GM21360 (cell line): Measurements from ENCODE around the gene RUNX1.

Source experiments
- ATAC-seq: cut with Tn5 transposase; IDR thresholded peaks from one replicate; pipeline ENCODE4 v1.9.1; 2021; ENCODE audit warnings: mild to moderate bottlenecking, moderate library complexity; ENCODE audit not compliant: unreplicated experiment

Gene RUNX1

GRCh38 chr21:35048706-35049617 is at the start of gene RUNX1:
Gene RUNX1 (minus strand): TSS chr21:35049302.
- peak; percentile 48 for ATAC-seq

- no peak for ATAC-seq
These were observed 48.4 kb upstream of the RUNX1 start for GRCh38 chr21:35097525-35097924.

- ATAC-seq, result no peak
These were observed 47.9 kb upstream of the RUNX1 start for GRCh38 chr21:35096959-35097358.

- no peak for ATAC-seq
These were observed 46.8 kb upstream of the RUNX1 start for GRCh38 chr21:35095859-35096291.

GRCh38 chr21:35093514-35093913 is 44.4 kb upstream of the RUNX1 start:
- no peak for ATAC-seq

- ATAC-seq, result no peak
These were observed 42.4 kb upstream of the RUNX1 start for GRCh38 chr21:35091496-35091895.

GRCh38 chr21:35090403-35090802 is 41.3 kb upstream of the RUNX1 start:
- ATAC-seq, result no peak

GRCh38 chr21:35088319-35088771 is 39.2 kb upstream of the RUNX1 start:
- no peak for ATAC-seq

- no peak for ATAC-seq
These were observed 37.3 kb upstream of the RUNX1 start for GRCh38 chr21:35086357-35086756.

- ATAC-seq, result no peak
These were observed 35.8 kb upstream of the RUNX1 start for GRCh38 chr21:35084869-35085268.

GRCh38 chr21:35083246-35083645 is 34.1 kb upstream of the RUNX1 start:
- ATAC-seq, result no peak

- ATAC-seq, result no peak
These were observed 32.8 kb upstream of the RUNX1 start for GRCh38 chr21:35081861-35082260.

GRCh38 chr21:35079181-35079580 is 30.1 kb upstream of the RUNX1 start:
- ATAC-seq, result no peak

GRCh38 chr21:35077975-35078374 is 28.9 kb upstream of the RUNX1 start:
- no peak for ATAC-seq

- ATAC-seq, result no peak
These were observed 28.4 kb upstream of the RUNX1 start for GRCh38 chr21:35077466-35077865.

GRCh38 chr21:35075546-35075945 is 26.4 kb upstream of the RUNX1 start:
- no peak for ATAC-seq

GRCh38 chr21:35072960-35073359 is 23.9 kb upstream of the RUNX1 start:
- ATAC-seq, result no peak

- no peak for ATAC-seq
These were observed 23.5 kb upstream of the RUNX1 start for GRCh38 chr21:35072557-35072956.

- no peak for ATAC-seq
These were observed 22.2 kb upstream of the RUNX1 start for GRCh38 chr21:35071347-35071746.

GRCh38 chr21:35070436-35070835 is 21.3 kb upstream of the RUNX1 start:
- no peak for ATAC-seq

GRCh38 chr21:35066824-35067223 is 17.7 kb upstream of the RUNX1 start:
- no peak for ATAC-seq

GRCh38 chr21:35063428-35064172 is 14.5 kb upstream of the RUNX1 start:
- no peak for ATAC-seq
